Activated CD8-positive, alpha-beta T cell treated with anti-CD3 and anti-CD28 coated beads, Interleukin-2, amount 10 ng/mL, durations not matched to agents 7 days and 5 days (primary cell): ENCODE measurements around the gene SBF2. TPM values are rescaled to one million over a fixed set of nuclear protein-coding genes. Genes with fewer than 3 reads are reported as not detected.

Source experiments
- ATAC-seq: fragments of 150-1000 bp; cut with Tn5 transposase; one replicate; pipeline ENCODE4 v1.10.0; 2021; ENCODE audit warnings: moderate library complexity
- CTCF ChIA-PET: fragments of 350-600 bp; sonication (Branson Sonifier 250); formaldehyde crosslinking; loops from one replicate; lab custom pipeline; 2021; ENCODE audit warnings: antibody characterized with exemption; lab: Charles Lee
- POLR2A ChIA-PET: fragments of 350-600 bp; sonication (Branson Sonifier 250); formaldehyde crosslinking; loops from one replicate; lab custom pipeline; 2021; ENCODE audit warnings: antibody characterized with exemption; lab: Charles Lee
- DNase-seq: peaks from one replicate; pipeline ENCODE4 v3.0.0-alpha.2; 2020
- H3K27ac Mint-ChIP-seq: one replicate; pipeline ENCODE4 v1.8.0; 2021; ENCODE audit warnings: mild to moderate bottlenecking, mixed read lengths
- H3K27me3 Mint-ChIP-seq: one replicate; pipeline ENCODE4 v1.8.0; 2021; ENCODE audit warnings: low read depth, mixed read lengths
- H3K36me3 Mint-ChIP-seq: one replicate; pipeline ENCODE4 v1.8.0; 2021; ENCODE audit warnings: low read depth, mixed read lengths
- H3K4me1 Mint-ChIP-seq: one replicate; pipeline ENCODE4 v1.8.0; 2021; ENCODE audit warnings: low read depth, mixed read lengths
- H3K4me3 Mint-ChIP-seq: one replicate; pipeline ENCODE4 v1.8.0; 2021; ENCODE audit warnings: mild to moderate bottlenecking, mixed read lengths
- H3K9me3 Mint-ChIP-seq: one replicate; pipeline ENCODE4 v1.8.0; 2022; ENCODE audit warnings: mixed read lengths; ENCODE audit not compliant: insufficient read depth
- total RNA-seq, 2 experiments: library from RNA; stranded (reverse); gene quantifications; one replicate each; pipeline ENCODE4 v1.2.3, GENCODE V29; 2021

SBF2 gene
- total RNA-seq, 2 experiments from 2014 or later, result 5.1 to 5.9 TPM

DNA sequence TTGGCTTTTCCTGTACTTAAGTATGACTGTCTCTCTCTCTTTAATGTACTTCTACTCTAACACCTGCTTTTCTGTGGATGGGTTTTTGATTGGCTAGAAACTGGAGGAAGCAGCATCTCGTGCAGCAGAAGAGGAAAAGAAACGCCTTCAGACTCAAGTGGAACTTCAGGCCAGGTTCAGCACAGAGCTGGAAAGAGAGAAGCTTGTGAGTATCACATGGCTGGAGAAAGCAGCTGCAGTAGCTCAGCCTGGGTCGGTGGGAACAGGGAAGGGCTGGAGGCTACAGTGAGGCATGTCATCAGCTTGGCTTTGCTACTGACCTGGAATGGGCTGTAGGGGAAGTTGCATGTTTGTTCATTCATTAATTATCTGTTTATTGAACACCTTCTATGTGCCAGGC is 555.9 kb downstream of the SBF2 start:
- ATAC-seq (no peak), DNase-seq (no peak)
- H3K36me3 Mint-ChIP-seq, result peaks cover 35% of the 10 kb centered on the region
- CTCF ChIA-PET, result interaction anchor here (1.1 to 3.1 kb wide), 6 partner anchors 10 to 722 kb away, joined by 3 to 26 read pairs (median 4); no protein-coding TSS in a partner anchor
- H3K27ac Mint-ChIP-seq, result no peak overlapping the region
- H3K4me1 Mint-ChIP-seq, result peaks cover 10% of the 10 kb centered on the region
- POLR2A ChIA-PET, result interaction anchor here (0.6 kb wide), 1 partner anchor 12 kb away, joined by 3 read pairs; no protein-coding TSS in a partner anchor
- peaks cover 18% of the 10 kb centered on the region for H3K9me3 Mint-ChIP-seq
- H3K27me3 Mint-ChIP-seq, result no peaks in the 10 kb centered on the region
- no peak overlapping the region for H3K4me3 Mint-ChIP-seq

DNA sequence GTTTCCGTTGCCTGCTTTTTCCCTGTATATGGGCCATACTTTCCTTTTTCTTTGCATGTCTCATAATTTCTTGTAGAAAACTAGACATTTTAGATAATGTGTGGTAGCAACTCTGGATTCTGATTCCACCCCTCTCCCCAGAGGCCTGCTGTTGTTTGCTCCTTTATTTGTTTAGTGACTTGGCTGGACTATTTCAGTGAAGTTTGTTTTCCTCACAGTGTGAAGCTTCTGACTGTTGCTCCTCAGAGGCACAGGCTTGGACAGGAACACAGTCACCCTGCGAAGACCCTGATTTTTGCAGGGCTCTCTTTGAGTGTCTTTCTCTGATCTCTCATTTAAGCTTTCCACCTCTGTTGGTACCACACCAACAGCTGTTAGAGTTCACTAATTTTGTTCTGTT is 557.7 kb downstream of the SBF2 start:
- ATAC-seq (no peak), DNase-seq (no peak)
- ChIA-PET POLR2A (no interaction called here), CTCF (interaction anchor here (0.8 to 3.1 kb wide), 4 partner anchors 10 to 33 kb away, joined by 3 to 26 read pairs (median 6); no protein-coding TSS in a partner anchor)
- Mint-ChIP-seq H3K27me3 (no peaks in the 10 kb centered on the region), H3K4me3 (no peak overlapping the region), H3K9me3 (peaks cover 18% of the 10 kb centered on the region), H3K36me3 (peaks cover 32% of the 10 kb centered on the region), H3K27ac (no peak overlapping the region), H3K4me1 (peaks cover 10% of the 10 kb centered on the region)

DNA sequence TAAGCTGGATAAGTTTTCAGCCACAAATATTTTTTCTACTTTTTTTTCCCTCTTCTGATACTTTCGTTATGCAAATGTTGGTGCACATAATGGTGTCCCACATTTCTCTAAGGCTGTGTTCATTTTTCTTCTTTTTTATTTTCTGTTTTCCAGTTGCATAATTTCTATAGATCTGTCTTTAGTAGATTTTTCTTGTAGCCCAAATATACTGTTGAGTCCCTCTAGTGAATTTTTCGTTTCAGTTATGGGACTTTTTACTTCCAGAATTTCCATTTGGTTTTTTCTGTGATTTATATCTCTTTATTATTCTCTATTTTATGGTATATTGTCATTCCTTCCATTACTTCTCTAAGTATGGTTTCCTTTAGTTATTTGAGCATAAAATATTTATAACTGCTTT is 558.1 kb downstream of the SBF2 start:
- no peak for DNase-seq
- Mint-ChIP-seq H3K4me3 (no peak overlapping the region), H3K36me3 (peaks cover 31% of the 10 kb centered on the region), H3K4me1 (peaks cover 10% of the 10 kb centered on the region), H3K27me3 (no peaks in the 10 kb centered on the region), H3K9me3 (peaks cover 18% of the 10 kb centered on the region), H3K27ac (no peak overlapping the region)
- ATAC-seq, result no peak
- CTCF ChIA-PET, result interaction anchor here (3.1 kb wide), 1 partner anchor 12 kb away, joined by 26 read pairs; no protein-coding TSS in a partner anchor
- POLR2A ChIA-PET, result no interaction called here

DNA sequence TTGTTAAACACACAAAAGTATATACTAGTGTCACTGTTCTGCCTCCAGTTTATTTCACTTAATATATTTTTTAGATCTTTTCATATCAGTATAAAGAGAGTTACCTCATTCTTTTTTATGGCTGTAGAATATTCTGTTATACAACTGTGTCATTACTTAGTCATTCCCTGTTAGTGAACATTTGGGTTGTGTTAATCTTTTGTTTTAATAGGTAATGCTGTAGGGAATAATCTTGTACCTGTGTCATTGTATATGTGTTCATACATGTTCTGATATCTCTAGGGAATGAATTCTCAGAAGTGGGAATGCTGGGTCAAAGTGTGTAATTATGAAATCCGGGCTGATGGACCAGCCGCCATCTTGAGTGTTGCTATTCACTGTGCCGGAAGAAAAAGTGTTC is 558.8 kb downstream of the SBF2 start:
- H3K9me3 Mint-ChIP-seq, result peaks cover 18% of the 10 kb centered on the region
- H3K4me3 Mint-ChIP-seq, result no peak overlapping the region
- no peaks in the 10 kb centered on the region for H3K27me3 Mint-ChIP-seq
- ATAC-seq, result no peak
- peaks cover 29% of the 10 kb centered on the region for H3K36me3 Mint-ChIP-seq
- H3K27ac Mint-ChIP-seq, result no peak overlapping the region
- H3K4me1 Mint-ChIP-seq, result peaks cover 10% of the 10 kb centered on the region
- DNase-seq, result no peak
- CTCF ChIA-PET, result interaction anchor here (3.1 kb wide), 1 partner anchor 13 kb away, joined by 26 read pairs; no protein-coding TSS in a partner anchor
- POLR2A ChIA-PET, result no interaction called here

DNA sequence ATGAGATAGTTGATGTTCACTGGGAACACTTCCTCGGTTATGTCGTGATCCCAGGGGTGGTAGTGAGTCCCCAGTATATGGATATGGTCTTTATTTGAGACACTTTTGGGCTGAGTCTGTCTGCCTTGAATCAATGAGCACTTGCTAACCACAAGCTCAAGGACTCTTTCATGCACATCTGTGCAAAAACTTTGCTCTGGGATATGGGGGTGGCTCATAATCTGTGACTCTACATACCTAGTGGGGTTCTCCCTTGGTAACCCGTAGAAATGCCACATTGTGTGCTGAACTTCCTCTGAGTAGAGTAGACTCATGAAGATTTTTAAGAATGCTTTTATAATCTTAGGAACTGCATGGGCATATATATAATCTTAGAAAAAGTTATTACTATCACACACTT is 560.8 kb downstream of the SBF2 start:
- ChIA-PET POLR2A (no interaction called here), CTCF (interaction anchor here (1.9 kb wide), 1 partner anchor 15 kb away, joined by 8 read pairs; no protein-coding TSS in a partner anchor)
- no peak for DNase-seq
- peaks cover 32% of the 10 kb centered on the region for H3K36me3 Mint-ChIP-seq
- peaks cover under 1% of the 10 kb centered on the region for H3K4me1 Mint-ChIP-seq
- H3K4me3 Mint-ChIP-seq, result no peak overlapping the region
- peaks cover 18% of the 10 kb centered on the region for H3K9me3 Mint-ChIP-seq
- no peak for ATAC-seq
- no peaks in the 10 kb centered on the region for H3K27me3 Mint-ChIP-seq
- no peak overlapping the region for H3K27ac Mint-ChIP-seq

DNA sequence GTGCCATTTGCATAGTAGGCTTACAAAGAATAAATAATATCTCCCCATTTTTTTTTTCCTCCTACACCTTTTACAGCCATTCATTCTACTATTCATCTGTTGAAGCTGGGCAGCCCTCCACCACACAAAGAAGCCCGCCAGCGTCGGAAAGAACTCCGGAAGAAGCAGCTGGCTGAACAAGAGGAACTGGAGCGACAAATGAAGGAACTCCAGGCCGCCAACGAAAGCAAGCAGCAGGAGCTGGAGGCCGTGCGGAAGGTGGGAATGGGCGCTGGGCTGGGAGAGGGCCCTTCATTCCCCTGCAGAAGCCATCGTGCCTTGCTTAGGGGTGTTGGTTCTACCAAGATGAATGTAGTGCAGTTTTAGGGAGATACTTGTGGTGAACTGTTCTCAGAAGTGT is 561.6 kb downstream of the SBF2 start:
- peaks cover 18% of the 10 kb centered on the region for H3K9me3 Mint-ChIP-seq
- H3K4me3 Mint-ChIP-seq, result no peak overlapping the region
- POLR2A ChIA-PET, result no interaction called here
- ATAC-seq (no peak), DNase-seq (no peak)
- peaks cover 29% of the 10 kb centered on the region for H3K36me3 Mint-ChIP-seq
- CTCF ChIA-PET, result interaction anchor here (1.7 kb wide), 1 partner anchor 131 kb away, joined by 3 read pairs; no protein-coding TSS in a partner anchor
- H3K27me3 Mint-ChIP-seq, result no peaks in the 10 kb centered on the region
- H3K27ac Mint-ChIP-seq, result no peak overlapping the region
- H3K4me1 Mint-ChIP-seq, result no peaks in the 10 kb centered on the region

DNA sequence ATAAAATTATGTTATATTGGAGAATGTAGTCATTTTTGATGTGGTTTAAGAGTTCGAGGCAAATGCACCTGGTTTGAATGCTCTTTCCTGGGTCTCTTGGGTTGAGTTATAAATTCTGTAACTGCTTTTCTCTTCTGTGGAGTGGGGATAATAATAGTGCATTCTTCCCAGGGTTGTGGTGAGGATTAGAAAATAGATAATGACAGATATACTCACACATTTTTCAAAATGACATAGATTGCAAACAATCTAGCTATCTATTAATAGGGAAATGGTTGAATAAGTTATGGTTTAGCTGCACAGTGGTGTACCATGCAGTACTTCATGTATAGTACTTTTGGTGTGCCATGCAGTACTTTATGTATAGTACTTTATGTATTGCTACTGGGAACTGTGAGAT is 562.8 kb downstream of the SBF2 start:
- ChIA-PET POLR2A (interaction anchor here (0.7 kb wide), 1 partner anchor 270 kb away, joined by 3 read pairs; the partner anchor contains the start of gene ZNF143), CTCF (interaction anchor here (1.7 to 1.9 kb wide), 2 partner anchors 17 to 130 kb away, joined by 3 to 5 read pairs; no protein-coding TSS in a partner anchor)
- no peaks in the 10 kb centered on the region for H3K27me3 Mint-ChIP-seq
- H3K27ac Mint-ChIP-seq, result no peak overlapping the region
- H3K4me3 Mint-ChIP-seq, result no peak overlapping the region
- DNase-seq (no peak), ATAC-seq (no peak)
- peaks cover 11% of the 10 kb centered on the region for H3K9me3 Mint-ChIP-seq
- peaks cover 5% of the 10 kb centered on the region for H3K4me1 Mint-ChIP-seq
- H3K36me3 Mint-ChIP-seq, result peaks cover 22% of the 10 kb centered on the region

Other genes with a start within 250 kb of the SBF2 start
- 1 to 10 TPM; 3.6 to 3.9 TPM for gene ADM, start 10.9 kb upstream of the SBF2 start, total RNA-seq
- gene AMPD3, start 161.0 kb upstream of the SBF2 start, total RNA-seq, result 10 to 100 TPM; 11.9 to 12.3 TPM
- gene RNF141, start 247.0 kb upstream of the SBF2 start, total RNA-seq, result 10 to 100 TPM; 10.7 to 11.6 TPM